ENCODE data around the gene TMEM243.

GRCh38 chr7:87253589-87254087 is 34.1 kb upstream of the TMEM243 start:
- TF ChIP-seq CTCF (IDR thresholded peaks at IDR 0.05) = no peak
- TF ChIP-seq POLR2A (IDR thresholded peaks at IDR 0.05) = no peak

All from esophagus squamous epithelium (tissue), 4 donors.